Stimulated activated CD4-positive, alpha-beta T cell treated with anti-CD3 and anti-CD28 coated beads, Interleukin-2, amount 100 ng/mL, for 48 hours (primary cell): ENCODE results near the gene MRGPRF.

Experiments used
- DNase-seq, 2 donors: peaks; one replicate each; pipeline ENCODE4 v3.0.0-alpha.2; 2020

MRGPRF gene

GRCh38 chr11:69013009-69013951 is at the start of gene MRGPRF:
Gene MRGPRF, minus strand, starts transcription at chr11:69013246. Its CDS starts 3,345 bp downstream, at chr11:69009901.
- DNase-seq: no peak

- no peak for DNase-seq
Observed at GRCh38 chr11:69062169-69062855, 49.3 kb upstream of the MRGPRF start.

GRCh38 chr11:69061713-69062053 is 48.6 kb upstream of the MRGPRF start:
- DNase-seq: no peak

- no peak for DNase-seq
Observed at GRCh38 chr11:69060806-69061712, 48.0 kb upstream of the MRGPRF start.

- no peak for DNase-seq
Observed at GRCh38 chr11:69059985-69060384, 46.9 kb upstream of the MRGPRF start.

- no peak for DNase-seq
Observed at GRCh38 chr11:69059429-69059828, 46.4 kb upstream of the MRGPRF start.

GRCh38 chr11:69058511-69059270 is 45.6 kb upstream of the MRGPRF start:
- no peak for DNase-seq

GRCh38 chr11:69057801-69058200 is 44.8 kb upstream of the MRGPRF start:
- no peak for DNase-seq

GRCh38 chr11:69057236-69057635 is 44.2 kb upstream of the MRGPRF start:
- no peak for DNase-seq

- no peak for DNase-seq
Observed at GRCh38 chr11:69055598-69056516, 42.8 kb upstream of the MRGPRF start.

GRCh38 chr11:69055212-69055586 is 42.2 kb upstream of the MRGPRF start:
- no peak for DNase-seq

GRCh38 chr11:69054397-69055211 is 41.6 kb upstream of the MRGPRF start:
- no peak for DNase-seq

GRCh38 chr11:69053546-69054396 is 40.7 kb upstream of the MRGPRF start:
- DNase-seq: no peak

- no peak for DNase-seq
Observed at GRCh38 chr11:69053169-69053477, 40.1 kb upstream of the MRGPRF start.

- no peak for DNase-seq
Observed at GRCh38 chr11:69052343-69053168, 39.5 kb upstream of the MRGPRF start.

- no peak for DNase-seq
Observed at GRCh38 chr11:69051381-69052342, 38.6 kb upstream of the MRGPRF start.
